ENCODE results near the gene HYOU1.
"Not testable (repeated sequence)": the region's sequence is repeated elsewhere in the genome, so short reads cannot be mapped to it uniquely, and the experiment has no call there.

HYOU1 gene

GRCh38 chr11:119046489-119046888 lies 10.5 kb downstream of the HYOU1 start:
- TF ChIP-seq SPI1 (IDR thresholded peaks at IDR 0.05; ENCODE audit: low read depth, low read length) (no peak), POLR2AphosphoS5 (IDR thresholded peaks at IDR 0.05; ENCODE audit: low read depth, low read length) (no peak), POLR2A (IDR thresholded peaks at IDR 0.05; ENCODE audit: low read depth, low read length) (no peak), POU2F2 (IDR thresholded peaks at IDR 0.05; ENCODE audit: low read depth, low read length) (no peak), PAX5 (IDR thresholded peaks at IDR 0.05; ENCODE audit: insufficient read depth, low read length, severe bottlenecking) (no peak), TAF1 (IDR thresholded peaks at IDR 0.05; ENCODE audit: low read depth, low read length) (no peak)
- FAIRE-seq (no peak), DNase-seq (ENCODE audit: insufficient read length, low spot score) (no peak)

GRCh38 chr11:119044708-119045107 lies 12.3 kb downstream of the HYOU1 start:
- FAIRE-seq (no peak), DNase-seq (ENCODE audit: insufficient read length, low spot score) (no peak)
- TF ChIP-seq POLR2AphosphoS5 (IDR thresholded peaks at IDR 0.05; ENCODE audit: low read depth, low read length) (no peak), POU2F2 (IDR thresholded peaks at IDR 0.05; ENCODE audit: low read depth, low read length) (no peak), SPI1 (IDR thresholded peaks at IDR 0.05; ENCODE audit: low read depth, low read length) (no peak), POLR2A (IDR thresholded peaks at IDR 0.05; ENCODE audit: low read depth, low read length) (no peak), TAF1 (IDR thresholded peaks at IDR 0.05; ENCODE audit: low read depth, low read length) (no peak), PAX5 (IDR thresholded peaks at IDR 0.05; ENCODE audit: insufficient read depth, low read length, severe bottlenecking) (no peak)

GRCh38 chr11:119042927-119043326 lies 14.1 kb downstream of the HYOU1 start:
- TF ChIP-seq PAX5 (IDR thresholded peaks at IDR 0.05; ENCODE audit: insufficient read depth, low read length, severe bottlenecking) = no peak
- FAIRE-seq = no peak
- DNase-seq (ENCODE audit: insufficient read length, low spot score) = no peak

- no peak for FAIRE-seq
- no peak for TF ChIP-seq TAF1 (IDR thresholded peaks at IDR 0.05; ENCODE audit: low read depth, low read length)
- no peak for TF ChIP-seq POLR2A (IDR thresholded peaks at IDR 0.05; ENCODE audit: low read depth, low read length)
- TF ChIP-seq POU2F2 (IDR thresholded peaks at IDR 0.05; ENCODE audit: low read depth, low read length) = no peak
- no peak for TF ChIP-seq SPI1 (IDR thresholded peaks at IDR 0.05; ENCODE audit: low read depth, low read length)
- no peak for TF ChIP-seq POLR2AphosphoS5 (IDR thresholded peaks at IDR 0.05; ENCODE audit: low read depth, low read length)
- TF ChIP-seq PAX5 (IDR thresholded peaks at IDR 0.05; ENCODE audit: insufficient read depth, low read length, severe bottlenecking) = no peak
- DNase-seq (ENCODE audit: insufficient read length, low spot score) = no peak
Measured at GRCh38 chr11:119041821-119042514, 15.0 kb downstream of the HYOU1 start.

GRCh38 chr11:119039471-119039870 lies 17.5 kb downstream of the HYOU1 start:
- FAIRE-seq; DNase-seq (ENCODE audit: insufficient read length, low spot score): not testable (repeated sequence)

GRCh38 chr11:119038884-119039283 lies 18.1 kb downstream of the HYOU1 start:
- FAIRE-seq (no peak), DNase-seq (ENCODE audit: insufficient read length, low spot score) (no peak)
- TF ChIP-seq POLR2A (IDR thresholded peaks at IDR 0.05; ENCODE audit: low read depth, low read length) (no peak), POU2F2 (IDR thresholded peaks at IDR 0.05; ENCODE audit: low read depth, low read length) (no peak), SPI1 (IDR thresholded peaks at IDR 0.05; ENCODE audit: low read depth, low read length) (no peak), PAX5 (IDR thresholded peaks at IDR 0.05; ENCODE audit: insufficient read depth, low read length, severe bottlenecking) (no peak), POLR2AphosphoS5 (IDR thresholded peaks at IDR 0.05; ENCODE audit: low read depth, low read length) (no peak), TAF1 (IDR thresholded peaks at IDR 0.05; ENCODE audit: low read depth, low read length) (no peak)

GRCh38 chr11:119034813-119035212 lies 22.2 kb downstream of the HYOU1 start:
- DNase-seq (ENCODE audit: insufficient read length, low spot score) (no peak), FAIRE-seq (no peak)

GRCh38 chr11:119033421-119033820 lies 23.6 kb downstream of the HYOU1 start:
- DNase-seq (ENCODE audit: insufficient read length, low spot score); FAIRE-seq: not testable (repeated sequence)

More at GRCh38 chr11:119034813-119035212, 22.2 kb downstream of the HYOU1 start:
- TF ChIP-seq POLR2A (IDR thresholded peaks at IDR 0.05; ENCODE audit: low read depth, low read length) = no peak
- no peak for TF ChIP-seq POLR2AphosphoS5 (IDR thresholded peaks at IDR 0.05; ENCODE audit: low read depth, low read length)

GRCh38 chr11:119031912-119032280 lies 25.1 kb downstream of the HYOU1 start:
- FAIRE-seq (no peak), DNase-seq (ENCODE audit: insufficient read length, low spot score) (no peak)
- TF ChIP-seq SPI1 (IDR thresholded peaks at IDR 0.05; ENCODE audit: low read depth, low read length) (no peak), POU2F2 (IDR thresholded peaks at IDR 0.05; ENCODE audit: low read depth, low read length) (no peak), POLR2AphosphoS5 (IDR thresholded peaks at IDR 0.05; ENCODE audit: low read depth, low read length) (no peak), PAX5 (IDR thresholded peaks at IDR 0.05; ENCODE audit: insufficient read depth, low read length, severe bottlenecking) (no peak), TAF1 (IDR thresholded peaks at IDR 0.05; ENCODE audit: low read depth, low read length) (no peak), POLR2A (IDR thresholded peaks at IDR 0.05; ENCODE audit: low read depth, low read length) (no peak)

GRCh38 chr11:119030329-119031047 lies 26.5 kb downstream of the HYOU1 start, which contains the start of gene SLC37A4:
SLC37A4 (minus strand) TSS chr11:119030877.
- TF ChIP-seq SPI1 (IDR thresholded peaks at IDR 0.05; ENCODE audit: low read depth, low read length) (no peak), POLR2A (IDR thresholded peaks at IDR 0.05; ENCODE audit: low read depth, low read length) (0 out of 2 replicates have a peak, but pooled peaks have one; percentile 20), PAX5 (IDR thresholded peaks at IDR 0.05; ENCODE audit: insufficient read depth, low read length, severe bottlenecking) (peak; percentile 46), POU2F2 (IDR thresholded peaks at IDR 0.05; ENCODE audit: low read depth, low read length) (0 out of 2 replicates have a peak, but pooled peaks have one; percentile 26), POLR2AphosphoS5 (IDR thresholded peaks at IDR 0.05; ENCODE audit: low read depth, low read length) (no peak)
- FAIRE-seq = peak; percentile 99
- DNase-seq (ENCODE audit: insufficient read length, low spot score) = peak; percentile 98
